ENCODE measurements around the gene ARF6. TPM values are rescaled to one million over a fixed set of nuclear protein-coding genes. Genes with fewer than 3 reads are reported as not detected.

ARF6 gene
- total RNA-seq, 1 experiment from 2014 or later, result 58.8 TPM

DNA sequence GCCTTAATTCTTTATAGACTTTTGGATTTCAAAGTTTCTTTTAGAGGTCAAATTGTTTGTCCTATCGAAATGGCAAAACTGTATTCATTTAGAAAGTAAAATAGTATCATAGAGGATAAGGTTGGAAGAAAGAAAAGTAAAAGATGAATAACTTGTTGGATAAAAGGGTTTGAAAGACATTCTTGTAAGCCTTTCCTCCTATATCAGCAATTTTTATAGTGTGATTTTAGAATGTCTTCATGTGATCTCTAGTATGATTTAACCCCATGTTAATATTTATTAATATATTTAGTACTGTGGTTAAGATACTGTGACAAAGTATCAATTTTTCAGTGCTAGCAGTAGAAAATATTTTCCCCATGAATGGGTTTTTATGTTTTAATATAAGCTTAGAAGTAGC, 4.5 kb downstream of the ARF6 start:
- Mint-ChIP-seq H3K4me3 (ENCODE audit: unreplicated experiment) (peak overlapping the region; percentile 47), H3K27ac (ENCODE audit: unreplicated experiment) (no peak overlapping the region), H3K4me1 (ENCODE audit: low read depth, unreplicated experiment) (peaks cover 48% of the 10 kb centered on the region), H3K27me3 (ENCODE audit: insufficient read depth, unreplicated experiment) (no peaks in the 10 kb centered on the region), H3K9me3 (ENCODE audit: unreplicated experiment) (no peaks in the 10 kb centered on the region), H3K36me3 (ENCODE audit: insufficient read depth, unreplicated experiment) (peaks cover 58% of the 10 kb centered on the region)
- ChIA-PET POLR2A (no interaction called here), CTCF (interaction anchor here (0.7 to 1.2 kb wide), 2 partner anchors 34 to 212 kb away, joined by 3 read pairs; no protein-coding TSS in a partner anchor)
- H3K36me3 ChIP-seq (ENCODE audit: control insufficient read depth, insufficient read depth, low read length), result no peaks in the 10 kb centered on the region
- no peak overlapping the region for H3K4me3 ChIP-seq (ENCODE audit: low read depth, low read length)
- H3K4me1 ChIP-seq, result peaks cover 21% of the 10 kb centered on the region
- TF ChIP-seq CTCF (IDR thresholded peaks at IDR 0.05; ENCODE audit: insufficient read depth in 1 of 2, low read depth in 1 of 2, low read length in 1 of 2, severe bottlenecking in 1 of 2, unreplicated experiment in 1 of 2), result no peak
- DNase-seq, result no peak
- intact Hi-C loops (cut with micrococcal nuclease; ENCODE audit: unreplicated experiment), result loop anchor here (10.0 kb wide), 1 partner anchor 207 kb away; no protein-coding TSS in a partner anchor
- H3K9me3 ChIP-seq, result no peaks in the 10 kb centered on the region
- H3K27me3 ChIP-seq (replicated peaks; ENCODE audit: control insufficient read depth, insufficient read depth, low read length), result no peaks in the 10 kb centered on the region
- no TSS peak for BruUV-seq (replicated peaks)

- no peak overlapping the region for H3K27ac Mint-ChIP-seq (ENCODE audit: unreplicated experiment)
These were observed 5.1 kb downstream of the ARF6 start for GRCh38 chr14:49897965-49898364.

DNA sequence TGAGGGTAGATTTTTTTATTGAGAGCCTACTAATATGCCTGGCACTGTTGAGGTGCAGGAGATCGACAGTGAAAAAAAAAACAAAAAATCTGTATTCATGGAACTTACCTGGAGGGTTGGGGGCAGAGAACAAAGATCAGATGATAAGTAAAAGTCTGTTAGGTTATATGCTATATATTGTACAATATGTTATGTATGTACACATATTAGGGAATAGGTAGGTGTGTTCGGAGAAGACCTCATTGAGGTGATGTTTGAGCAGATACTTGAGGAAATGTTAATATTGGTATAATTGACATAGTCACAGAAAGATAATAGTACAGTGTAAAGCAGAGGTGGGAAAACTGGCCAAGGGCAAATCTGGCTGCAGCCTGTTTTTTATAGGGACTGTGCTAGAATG, 5.6 kb downstream of the ARF6 start:
- no peaks in the 10 kb centered on the region for H3K27me3 ChIP-seq (replicated peaks; ENCODE audit: control insufficient read depth, insufficient read depth, low read length)
- no peak for DNase-seq
- Mint-ChIP-seq H3K9me3 (ENCODE audit: unreplicated experiment) (no peaks in the 10 kb centered on the region), H3K27me3 (ENCODE audit: insufficient read depth, unreplicated experiment) (no peaks in the 10 kb centered on the region), H3K36me3 (ENCODE audit: insufficient read depth, unreplicated experiment) (peaks cover 47% of the 10 kb centered on the region), H3K4me3 (ENCODE audit: unreplicated experiment) (no peak overlapping the region), H3K4me1 (ENCODE audit: low read depth, unreplicated experiment) (peaks cover 50% of the 10 kb centered on the region), H3K27ac (ENCODE audit: unreplicated experiment) (no peak overlapping the region)
- ChIA-PET POLR2A (interaction anchor here (0.6 kb wide), 1 partner anchor 105 kb away, joined by 3 read pairs; no protein-coding TSS in a partner anchor), CTCF (interaction anchor here (1.2 kb wide), 1 partner anchor 36 kb away, joined by 3 read pairs; no protein-coding TSS in a partner anchor)
- no peak for TF ChIP-seq CTCF (IDR thresholded peaks at IDR 0.05; ENCODE audit: insufficient read depth in 1 of 2, low read depth in 1 of 2, low read length in 1 of 2, severe bottlenecking in 1 of 2, unreplicated experiment in 1 of 2)
- intact Hi-C loops (cut with micrococcal nuclease; ENCODE audit: unreplicated experiment), result loop anchor here (10.0 kb wide), 1 partner anchor 206 kb away; no protein-coding TSS in a partner anchor
- BruUV-seq (replicated peaks), result no TSS peak
- no peaks in the 10 kb centered on the region for H3K9me3 ChIP-seq
- H3K4me3 ChIP-seq (ENCODE audit: low read depth, low read length), result no peak overlapping the region
- H3K36me3 ChIP-seq (ENCODE audit: control insufficient read depth, insufficient read depth, low read length), result no peaks in the 10 kb centered on the region
- H3K4me1 ChIP-seq, result peaks cover 21% of the 10 kb centered on the region

More at GRCh38 chr14:49897965-49898364, 5.1 kb downstream of the ARF6 start:
- no TSS peak for BruUV-seq (replicated peaks)
- peak overlapping the region; percentile 7 for H3K4me3 Mint-ChIP-seq (ENCODE audit: unreplicated experiment)
- TF ChIP-seq CTCF (IDR thresholded peaks at IDR 0.05; ENCODE audit: insufficient read depth in 1 of 2, low read depth in 1 of 2, low read length in 1 of 2, severe bottlenecking in 1 of 2, unreplicated experiment in 1 of 2), result no peak
- peaks cover 50% of the 10 kb centered on the region for H3K4me1 Mint-ChIP-seq (ENCODE audit: low read depth, unreplicated experiment)
- H3K9me3 ChIP-seq, result no peaks in the 10 kb centered on the region
- no peak for DNase-seq
- no peaks in the 10 kb centered on the region for H3K27me3 Mint-ChIP-seq (ENCODE audit: insufficient read depth, unreplicated experiment)
- H3K4me3 ChIP-seq (ENCODE audit: low read depth, low read length), result no peak overlapping the region
- peaks cover 52% of the 10 kb centered on the region for H3K36me3 Mint-ChIP-seq (ENCODE audit: insufficient read depth, unreplicated experiment)
- POLR2A ChIA-PET, result interaction anchor here (0.6 kb wide), 1 partner anchor 106 kb away, joined by 3 read pairs; no protein-coding TSS in a partner anchor
- H3K4me1 ChIP-seq, result peaks cover 21% of the 10 kb centered on the region
- no peaks in the 10 kb centered on the region for H3K36me3 ChIP-seq (ENCODE audit: control insufficient read depth, insufficient read depth, low read length)
- no peaks in the 10 kb centered on the region for H3K27me3 ChIP-seq (replicated peaks; ENCODE audit: control insufficient read depth, insufficient read depth, low read length)
- CTCF ChIA-PET, result interaction anchor here (0.7 to 1.2 kb wide), 2 partner anchors 35 to 211 kb away, joined by 3 read pairs; no protein-coding TSS in a partner anchor
- H3K9me3 Mint-ChIP-seq (ENCODE audit: unreplicated experiment), result no peaks in the 10 kb centered on the region
- intact Hi-C loops (cut with micrococcal nuclease; ENCODE audit: unreplicated experiment), result loop anchor here (10.0 kb wide), 1 partner anchor 207 kb away; no protein-coding TSS in a partner anchor
